Measurements from ENCODE around the gene MCC.

Gene MCC

DNA sequence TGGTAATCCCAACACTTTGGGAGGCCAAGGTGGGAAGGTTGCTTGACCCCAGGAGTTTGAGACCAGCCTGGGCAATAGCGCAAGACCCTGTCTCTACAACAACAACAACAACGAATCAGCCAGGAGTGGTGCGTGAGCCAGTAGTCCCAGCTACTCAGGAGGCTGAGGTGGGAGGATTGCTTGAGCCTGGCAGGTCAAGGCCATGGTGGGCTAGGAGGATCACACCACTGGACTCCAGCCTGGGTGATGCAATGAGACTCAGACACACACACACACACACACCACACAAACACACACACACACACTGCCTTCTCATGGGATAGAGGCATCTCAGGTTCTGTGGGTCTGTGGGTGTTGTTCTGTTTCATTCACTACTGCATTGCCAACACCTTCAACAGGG is 396.6 kb downstream of the MCC start:
- peaks cover 0 to 18% of the 10 kb centered on the region in 2 experiments for H3K4me1 ChIP-seq (ENCODE audit: control insufficient read depth in 1 of 2, insufficient read depth in 2 of 2, low read length in 2 of 2)
- no peak overlapping the region for H3K4me2 ChIP-seq (ENCODE audit: low read length)
- no peak for DNase-seq
- peak overlapping the region; percentile 4 for H2BK120ac ChIP-seq (ENCODE audit: insufficient read depth, low read length, poor library complexity)
- H3K23ac ChIP-seq (ENCODE audit: low read length), result no peak overlapping the region
- peak overlapping the region; percentile 30 for H2BK12ac ChIP-seq (ENCODE audit: low read length)
- no peaks in the 10 kb centered on the region for H3K79me2 ChIP-seq (ENCODE audit: control insufficient read depth, insufficient read depth, low read length, poor library complexity)
- H4K8ac ChIP-seq (ENCODE audit: low read depth, low read length), result peak overlapping the region; percentile 8
- H2AK5ac ChIP-seq (ENCODE audit: low read length), result peak overlapping the region; percentile 51
- H3K27ac ChIP-seq (ENCODE audit: low read depth, low read length), result no peak overlapping the region
- no peak overlapping the region for H4K12ac ChIP-seq (ENCODE audit: low read depth, low read length)
- peak overlapping the region; percentile 58 for H3K18ac ChIP-seq (ENCODE audit: low read length)
- H3K36me3 ChIP-seq (ENCODE audit: control insufficient read depth in 1 of 2, insufficient read depth in 2 of 2, low read length in 2 of 2), result no peaks in the 10 kb centered on the region
- peak overlapping the region; percentile 45 for H3K14ac ChIP-seq (ENCODE audit: low read length)
- H3K9me3 ChIP-seq (ENCODE audit: insufficient read depth, low read depth, low read length), result peaks cover 2% of the 10 kb centered on the region
- WGBS (ENCODE audit: extremely low coverage, insufficient coverage, insufficient read length), result no CpG with 5 or more reads among the region's 3 CpGs
- H2AFZ ChIP-seq (ENCODE audit: insufficient read depth, low read length, poor library complexity), result no peak overlapping the region
- H3K4ac ChIP-seq (ENCODE audit: low read depth, low read length), result no peak overlapping the region
- no peaks in the 10 kb centered on the region for H3K27me3 ChIP-seq (ENCODE audit: insufficient read depth, low read length)
- H2BK5ac ChIP-seq (ENCODE audit: low read depth, low read length, poor library complexity), result peak overlapping the region; percentile 18
- H3K79me1 ChIP-seq (ENCODE audit: low read length), result no peaks in the 10 kb centered on the region
- peak overlapping the region; percentile 71 for H4K91ac ChIP-seq (ENCODE audit: low read depth, low read length)
- H3K4me3 ChIP-seq (ENCODE audit: low read depth, low read length), result no peak overlapping the region
- H3K9ac ChIP-seq (ENCODE audit: low read length), result no peak overlapping the region

GRCh38 chr5:113090336-113091106 is 397.7 kb downstream of the MCC start:
- no peak for DNase-seq
- H3K9me3 ChIP-seq (ENCODE audit: insufficient read depth, low read depth, low read length), result peaks cover 2% of the 10 kb centered on the region
- no peak overlapping the region for H2BK120ac ChIP-seq (ENCODE audit: insufficient read depth, low read length, poor library complexity)
- no CpG with 5 or more reads among the region's 11 CpGs for WGBS (ENCODE audit: extremely low coverage, insufficient coverage, insufficient read length)
- no peaks in the 10 kb centered on the region for H3K36me3 ChIP-seq (ENCODE audit: control insufficient read depth in 1 of 2, insufficient read depth in 2 of 2, low read length in 2 of 2)
- no peak overlapping the region for H3K23ac ChIP-seq (ENCODE audit: low read length)
- H2AK5ac ChIP-seq (ENCODE audit: low read length), result peak overlapping the region; percentile 16
- H3K27me3 ChIP-seq (ENCODE audit: insufficient read depth, low read length), result no peaks in the 10 kb centered on the region
- no peak overlapping the region for H3K4me3 ChIP-seq (ENCODE audit: low read depth, low read length)
- H2AFZ ChIP-seq (ENCODE audit: insufficient read depth, low read length, poor library complexity), result no peak overlapping the region
- H3K79me1 ChIP-seq (ENCODE audit: low read length), result no peaks in the 10 kb centered on the region
- no peak overlapping the region for H3K9ac ChIP-seq (ENCODE audit: low read length)
- peak overlapping the region; percentile 42 for H4K91ac ChIP-seq (ENCODE audit: low read depth, low read length)
- no peak overlapping the region for H4K8ac ChIP-seq (ENCODE audit: low read depth, low read length)
- no peak overlapping the region for H3K18ac ChIP-seq (ENCODE audit: low read length)
- no peak overlapping the region for H3K4me2 ChIP-seq (ENCODE audit: low read length)
- no peaks in the 10 kb centered on the region for H3K79me2 ChIP-seq (ENCODE audit: control insufficient read depth, insufficient read depth, low read length, poor library complexity)
- H3K14ac ChIP-seq (ENCODE audit: low read length), result peak overlapping the region; percentile 7
- H3K4me1 ChIP-seq (ENCODE audit: control insufficient read depth in 1 of 2, insufficient read depth in 2 of 2, low read length in 2 of 2), result peaks cover 0 to 18% of the 10 kb centered on the region in 2 experiments
- H2BK5ac ChIP-seq (ENCODE audit: low read depth, low read length, poor library complexity), result no peak overlapping the region
- no peak overlapping the region for H4K12ac ChIP-seq (ENCODE audit: low read depth, low read length)
- H2BK12ac ChIP-seq (ENCODE audit: low read length), result peak overlapping the region; percentile 25
- no peak overlapping the region for H3K27ac ChIP-seq (ENCODE audit: low read depth, low read length)
- H3K4ac ChIP-seq (ENCODE audit: low read depth, low read length), result no peak overlapping the region

GRCh38 chr5:113089653-113090335 is 398.5 kb downstream of the MCC start:
- H3K4me1 ChIP-seq (ENCODE audit: control insufficient read depth in 1 of 2, insufficient read depth in 2 of 2, low read length in 2 of 2), result peaks cover 3 to 22% of the 10 kb centered on the region in 2 experiments
- no peaks in the 10 kb centered on the region for H3K27me3 ChIP-seq (ENCODE audit: insufficient read depth, low read length)
- H3K79me1 ChIP-seq (ENCODE audit: low read length), result no peaks in the 10 kb centered on the region
- no peak overlapping the region for H3K14ac ChIP-seq (ENCODE audit: low read length)
- H3K23ac ChIP-seq (ENCODE audit: low read length), result no peak overlapping the region
- no peak overlapping the region for H2AK5ac ChIP-seq (ENCODE audit: low read length)
- H3K4me2 ChIP-seq (ENCODE audit: low read length), result no peak overlapping the region
- H2BK5ac ChIP-seq (ENCODE audit: low read depth, low read length, poor library complexity), result no peak overlapping the region
- no CpG with 5 or more reads among the region's 6 CpGs for WGBS (ENCODE audit: extremely low coverage, insufficient coverage, insufficient read length)
- no peak overlapping the region for H4K12ac ChIP-seq (ENCODE audit: low read depth, low read length)
- no peak overlapping the region for H4K8ac ChIP-seq (ENCODE audit: low read depth, low read length)
- no peaks in the 10 kb centered on the region for H3K36me3 ChIP-seq (ENCODE audit: control insufficient read depth in 1 of 2, insufficient read depth in 2 of 2, low read length in 2 of 2)
- no peak overlapping the region for H3K18ac ChIP-seq (ENCODE audit: low read length)
- H2BK12ac ChIP-seq (ENCODE audit: low read length), result no peak overlapping the region
- no peak overlapping the region for H3K9ac ChIP-seq (ENCODE audit: low read length)
- no peak for DNase-seq
- H2BK120ac ChIP-seq (ENCODE audit: insufficient read depth, low read length, poor library complexity), result no peak overlapping the region
- no peak overlapping the region for H3K4ac ChIP-seq (ENCODE audit: low read depth, low read length)
- H3K9me3 ChIP-seq (ENCODE audit: insufficient read depth, low read depth, low read length), result peaks cover 2% of the 10 kb centered on the region
- H4K91ac ChIP-seq (ENCODE audit: low read depth, low read length), result no peak overlapping the region
- no peak overlapping the region for H3K27ac ChIP-seq (ENCODE audit: low read depth, low read length)
- no peak overlapping the region for H3K4me3 ChIP-seq (ENCODE audit: low read depth, low read length)
- H3K79me2 ChIP-seq (ENCODE audit: control insufficient read depth, insufficient read depth, low read length, poor library complexity), result no peaks in the 10 kb centered on the region
- H2AFZ ChIP-seq (ENCODE audit: insufficient read depth, low read length, poor library complexity), result no peak overlapping the region

- Histone ChIP-seq H2AFZ (ENCODE audit: insufficient read depth, low read length, poor library complexity) (no peak overlapping the region), H3K27ac (ENCODE audit: low read depth, low read length) (no peak overlapping the region), H3K4me2 (ENCODE audit: low read length) (no peak overlapping the region), H2BK12ac (ENCODE audit: low read length) (no peak overlapping the region), H3K36me3 (ENCODE audit: control insufficient read depth in 1 of 2, insufficient read depth in 2 of 2, low read length in 2 of 2) (no peaks in the 10 kb centered on the region), H3K27me3 (ENCODE audit: insufficient read depth, low read length) (no peaks in the 10 kb centered on the region), H2BK120ac (ENCODE audit: insufficient read depth, low read length, poor library complexity) (no peak overlapping the region), H3K4ac (ENCODE audit: low read depth, low read length) (no peak overlapping the region), H3K9ac (ENCODE audit: low read length) (no peak overlapping the region), H3K79me2 (ENCODE audit: control insufficient read depth, insufficient read depth, low read length, poor library complexity) (no peaks in the 10 kb centered on the region), H4K12ac (ENCODE audit: low read depth, low read length) (no peak overlapping the region), H4K91ac (ENCODE audit: low read depth, low read length) (no peak overlapping the region), H3K23ac (ENCODE audit: low read length) (no peak overlapping the region), H3K4me1 (ENCODE audit: control insufficient read depth in 1 of 2, insufficient read depth in 2 of 2, low read length in 2 of 2) (peaks cover 3 to 26% of the 10 kb centered on the region in 2 experiments), H4K8ac (ENCODE audit: low read depth, low read length) (no peak overlapping the region), H3K14ac (ENCODE audit: low read length) (no peak overlapping the region), H3K79me1 (ENCODE audit: low read length) (peaks cover 4% of the 10 kb centered on the region), H3K18ac (ENCODE audit: low read length) (no peak overlapping the region), H3K4me3 (ENCODE audit: low read depth, low read length) (no peak overlapping the region), H2AK5ac (ENCODE audit: low read length) (no peak overlapping the region), H2BK5ac (ENCODE audit: low read depth, low read length, poor library complexity) (no peak overlapping the region), H3K9me3 (ENCODE audit: insufficient read depth, low read depth, low read length) (peaks cover 2% of the 10 kb centered on the region)
- DNase-seq, result no peak
- WGBS (ENCODE audit: extremely low coverage, insufficient coverage, insufficient read length), result no CpG with 5 or more reads among the region's 5 CpGs
These were observed 400.2 kb downstream of the MCC start for GRCh38 chr5:113087976-113088514.
